GM10248 (cell line): ENCODE data around the gene TOM1.
"Not testable (repeated sequence)": the region's sequence is repeated elsewhere in the genome, so short reads cannot be mapped to it uniquely, and the experiment has no call there.

Source experiments
- CTCF ChIA-PET: fragments of 300-600 bp; sonication (Branson Sonifier 250); formaldehyde crosslinking; extraction: SDS; loops from one replicate; lab custom pipeline; 2021; ENCODE audit warnings: antibody characterized with exemption; lab: Yijun Ruan, JAX
- POLR2A ChIA-PET: fragments of 350-650 bp; sonication (Branson Sonifier 250); formaldehyde crosslinking; extraction: SDS; loops from one replicate; lab custom pipeline; 2020; ENCODE audit warnings: antibody characterized with exemption; lab: Yijun Ruan, JAX
- DNase-seq: peaks from one replicate; pipeline ENCODE4 v3.0.0; 2012; ENCODE audit errors: extremely low spot score
- TF ChIP-seq, protein P1 (sequence below): IDR thresholded peaks from 2 replicates; pipeline ENCODE4 v1.5.1; 2012; ENCODE audit warnings: mild to moderate bottlenecking, low read depth; ENCODE audit errors: extremely low read depth, missing control alignments, control extremely low read depth

Gene TOM1

DNA sequence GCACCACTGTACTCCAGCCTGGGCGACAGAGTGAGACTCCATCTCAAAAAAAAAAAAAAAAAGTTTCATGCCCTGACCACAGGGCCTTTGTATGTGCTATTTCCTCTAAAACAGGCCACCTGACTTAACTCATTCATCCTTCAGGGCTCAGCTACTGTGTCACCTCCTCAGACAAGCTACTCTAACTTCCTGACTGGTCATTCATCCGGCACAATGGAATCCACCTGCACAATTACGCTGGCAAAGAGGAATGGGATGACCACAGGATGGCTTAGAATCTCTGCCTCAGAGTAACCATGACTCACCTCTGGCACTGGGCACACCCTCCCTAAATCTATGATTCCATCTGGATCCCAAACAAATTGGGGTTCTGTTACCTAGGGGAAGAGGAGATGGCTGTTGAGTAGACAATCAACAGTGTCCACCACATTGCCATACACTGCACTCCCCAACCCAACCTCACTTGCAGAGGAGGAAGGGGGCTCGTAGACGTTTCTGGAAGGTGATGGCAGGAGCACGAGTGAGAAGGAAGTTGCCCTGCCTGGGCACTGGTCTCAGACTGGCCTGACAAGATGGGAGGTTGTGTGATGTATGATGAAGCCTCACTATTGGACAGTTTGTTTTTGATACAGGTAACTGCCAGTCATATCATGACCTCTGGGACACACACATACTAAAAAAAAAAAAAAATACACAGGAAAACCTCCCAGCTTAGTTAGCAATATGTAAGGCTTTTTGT lies 58.4 kb downstream of the TOM1 start:
- POLR2A ChIA-PET, result no interaction called here
- DNase-seq, result no peak
- CTCF ChIA-PET, result interaction anchor here (1.1 to 2.1 kb wide), 5 partner anchors 7 to 73 kb away, joined by 3 to 9 read pairs (median 3); no protein-coding TSS in a partner anchor
- TF ChIP-seq, protein P1, sequence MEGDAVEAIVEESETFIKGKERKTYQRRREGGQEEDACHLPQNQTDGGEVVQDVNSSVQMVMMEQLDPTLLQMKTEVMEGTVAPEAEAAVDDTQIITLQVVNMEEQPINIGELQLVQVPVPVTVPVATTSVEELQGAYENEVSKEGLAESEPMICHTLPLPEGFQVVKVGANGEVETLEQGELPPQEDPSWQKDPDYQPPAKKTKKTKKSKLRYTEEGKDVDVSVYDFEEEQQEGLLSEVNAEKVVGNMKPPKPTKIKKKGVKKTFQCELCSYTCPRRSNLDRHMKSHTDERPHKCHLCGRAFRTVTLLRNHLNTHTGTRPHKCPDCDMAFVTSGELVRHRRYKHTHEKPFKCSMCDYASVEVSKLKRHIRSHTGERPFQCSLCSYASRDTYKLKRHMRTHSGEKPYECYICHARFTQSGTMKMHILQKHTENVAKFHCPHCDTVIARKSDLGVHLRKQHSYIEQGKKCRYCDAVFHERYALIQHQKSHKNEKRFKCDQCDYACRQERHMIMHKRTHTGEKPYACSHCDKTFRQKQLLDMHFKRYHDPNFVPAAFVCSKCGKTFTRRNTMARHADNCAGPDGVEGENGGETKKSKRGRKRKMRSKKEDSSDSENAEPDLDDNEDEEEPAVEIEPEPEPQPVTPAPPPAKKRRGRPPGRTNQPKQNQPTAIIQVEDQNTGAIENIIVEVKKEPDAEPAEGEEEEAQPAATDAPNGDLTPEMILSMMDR, result no peak

DNA sequence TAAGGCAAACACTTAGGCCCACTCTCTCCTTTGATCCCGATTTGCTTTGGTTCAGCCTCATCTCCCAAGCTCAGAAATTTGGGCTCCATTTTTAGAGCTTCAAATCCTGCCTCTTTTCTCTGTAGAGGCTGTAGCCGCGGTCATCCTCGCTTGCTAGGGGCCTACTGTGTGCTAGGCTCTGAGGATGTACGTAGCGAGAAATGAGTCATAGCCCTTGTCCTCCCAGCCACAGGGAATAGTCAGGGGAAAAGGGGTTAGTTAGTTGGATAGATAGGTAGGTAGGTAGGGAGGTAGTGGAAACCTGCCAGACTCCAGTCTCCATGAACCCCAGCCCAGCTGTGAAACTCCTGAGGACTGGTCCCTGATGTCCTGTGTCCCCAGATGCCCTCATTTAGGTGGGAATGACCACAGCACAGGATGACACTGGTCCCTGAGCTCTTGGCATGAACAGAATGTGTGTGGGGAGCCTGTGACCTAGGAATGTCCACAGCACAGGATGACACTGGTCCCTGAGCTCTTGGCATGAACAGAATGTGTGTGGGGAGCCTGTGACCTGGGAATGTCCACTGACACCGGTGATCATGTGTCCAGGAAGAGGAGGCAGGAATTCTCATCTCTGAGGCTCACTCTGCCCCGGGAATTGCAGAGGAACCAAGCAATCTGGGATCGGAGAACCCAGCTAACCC lies 59.8 kb downstream of the TOM1 start:
- POLR2A ChIA-PET, result no interaction called here
- CTCF ChIA-PET, result interaction anchor here (1.0 to 2.1 kb wide), 6 partner anchors 8 to 182 kb away, joined by 3 to 9 read pairs (median 4); no protein-coding TSS in a partner anchor
- DNase-seq, result no peak

DNA sequence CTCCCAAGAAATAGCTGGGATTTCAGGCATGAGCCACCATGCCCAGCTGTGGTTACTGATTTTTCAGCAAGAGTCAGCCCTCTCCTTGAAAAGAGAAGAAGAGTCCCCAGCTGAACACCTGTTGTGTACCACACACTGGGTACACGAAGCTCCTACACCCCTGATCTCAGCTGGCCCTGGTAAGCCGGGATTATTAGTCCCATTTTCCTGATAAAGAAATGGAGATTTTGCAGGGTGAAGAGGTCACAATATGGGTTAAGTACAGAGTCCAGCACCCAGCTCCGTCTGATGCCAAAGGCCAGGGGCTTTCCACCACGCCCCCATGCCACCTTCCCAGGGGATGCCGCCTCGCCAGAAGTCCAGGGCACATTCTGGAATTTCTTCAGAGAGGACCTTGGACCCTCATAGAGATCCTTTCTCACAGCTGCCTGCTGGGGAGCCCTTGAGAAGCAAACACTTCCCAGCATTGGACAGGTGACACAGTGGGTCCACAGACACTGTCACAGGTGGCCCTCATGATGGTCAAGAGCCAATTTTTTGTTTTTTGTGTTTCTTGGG lies 61.4 kb downstream of the TOM1 start:
- ChIA-PET CTCF (interaction anchor here (1.3 to 3.0 kb wide), 2 partner anchors 8 to 10 kb away, joined by 5 to 13 read pairs; no protein-coding TSS in a partner anchor), POLR2A (no interaction called here)
- TF ChIP-seq, protein P1, result no peak
- no peak for DNase-seq

More for the DNA sequence above, 59.8 kb downstream of the TOM1 start:
- TF ChIP-seq, protein P1, result no peak

DNA sequence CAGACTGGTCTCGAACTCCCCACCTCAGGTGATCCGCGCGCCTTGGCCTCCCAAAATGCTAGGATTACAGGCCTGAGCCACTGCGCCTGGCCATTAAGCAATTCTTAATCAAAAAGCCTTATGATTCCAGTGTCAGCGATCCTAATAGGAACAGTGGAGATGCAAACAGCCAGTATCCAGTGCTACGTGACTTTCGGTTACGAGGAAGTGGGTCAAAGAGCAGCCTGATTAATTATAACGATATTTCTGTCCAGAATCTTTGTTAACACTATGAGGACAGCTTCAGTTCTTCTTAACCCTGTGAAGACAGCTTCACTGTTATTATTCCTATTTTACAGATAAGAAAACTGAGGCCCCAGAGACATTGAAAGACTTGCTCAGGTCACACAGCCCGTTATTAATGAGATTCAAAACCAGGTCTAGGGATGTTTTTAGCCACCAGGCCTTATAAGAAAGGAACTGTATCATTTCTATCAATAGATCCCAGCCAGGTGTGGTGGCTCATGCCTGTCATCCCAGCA lies 63.9 kb downstream of the TOM1 start:
- TF ChIP-seq, protein P1, result no peak
- POLR2A ChIA-PET, result no interaction called here
- CTCF ChIA-PET, result interaction anchor here (1.9 to 3.0 kb wide), 2 partner anchors 11 to 13 kb away, joined by 12 to 13 read pairs; no protein-coding TSS in a partner anchor

DNA sequence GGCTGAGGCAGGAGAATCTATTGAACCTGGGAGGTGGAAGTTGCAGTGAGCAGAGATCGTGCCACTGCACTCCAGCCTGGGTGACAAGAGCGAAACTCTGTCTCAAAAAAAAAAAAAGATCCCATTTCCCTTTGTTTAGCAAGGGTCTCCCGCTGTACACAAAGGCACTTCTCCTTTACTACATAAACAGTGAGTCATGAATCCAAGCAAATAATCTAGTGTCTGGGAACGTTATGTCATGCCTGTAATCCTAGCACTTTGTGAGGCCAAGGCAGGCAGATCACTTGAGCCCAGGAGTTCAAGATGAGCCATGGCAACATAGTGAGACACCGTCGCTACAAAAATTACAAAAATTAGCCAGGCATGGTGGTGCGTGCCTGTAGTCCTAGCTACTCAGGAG lies 64.5 kb downstream of the TOM1 start:
- not testable (repeated sequence) for DNase-seq
- POLR2A ChIA-PET, result interaction anchor here (0.6 kb wide), 1 partner anchor 313 kb away, joined by 3 read pairs; no protein-coding TSS in a partner anchor

More for the DNA sequence above, 63.9 kb downstream of the TOM1 start:
- DNase-seq, result no peak

DNA sequence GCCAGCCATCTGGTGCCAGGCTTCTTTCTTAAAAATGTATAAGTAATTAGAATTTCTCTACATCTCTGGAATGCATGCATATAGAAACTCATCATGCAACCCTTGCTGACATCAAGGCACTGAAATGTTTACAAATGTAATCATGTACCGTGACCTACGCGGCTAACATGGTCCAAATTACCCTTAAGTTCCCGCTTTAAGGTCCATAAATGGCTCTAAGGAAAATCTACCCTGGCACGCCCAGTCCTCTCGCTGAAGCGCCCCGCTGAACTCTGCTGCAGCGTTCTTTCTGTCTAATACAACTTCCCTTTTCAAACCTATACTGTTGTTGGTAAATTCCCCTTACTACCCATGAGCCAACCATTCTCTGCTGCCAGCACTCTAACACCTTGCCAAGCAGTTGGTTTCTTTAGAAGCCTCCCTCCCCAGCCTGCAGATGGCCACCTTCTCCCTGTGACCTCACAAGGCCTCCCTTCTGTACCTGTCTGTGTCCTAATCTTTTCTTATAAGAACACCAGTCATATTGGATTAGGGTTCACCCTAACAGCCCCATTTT lies 67.7 kb downstream of the TOM1 start:
- CTCF ChIA-PET, result interaction anchor here (1.3 to 2.1 kb wide), 4 partner anchors 8 to 216 kb away, joined by 3 to 6 read pairs (median 4); no protein-coding TSS in a partner anchor

More for the DNA sequence above, 64.5 kb downstream of the TOM1 start:
- CTCF ChIA-PET, result not testable (repeated sequence)

More for the DNA sequence above, 67.7 kb downstream of the TOM1 start:
- POLR2A ChIA-PET, result no interaction called here
- no peak for DNase-seq
- TF ChIP-seq, protein P1, result no peak
